Ishikawa (cell line): ENCODE results near the gene BBS7.

Experiments
- CEBPB ChIP-seq: IDR thresholded peaks from 2 replicates; pipeline ENCODE4 v1.6.1; 2012
- CREB1 ChIP-seq: IDR thresholded peaks from 2 replicates; pipeline ENCODE4 v1.6.1; 2012; ENCODE audit warnings: low read depth
- EP300 ChIP-seq: IDR thresholded peaks from 2 replicates; pipeline ENCODE4 v1.6.1; 2012; ENCODE audit warnings: borderline replicate concordance
- MAX ChIP-seq: IDR thresholded peaks from 2 replicates; pipeline ENCODE4 v1.6.1; 2012
- NFIC ChIP-seq: IDR thresholded peaks from 2 replicates; pipeline ENCODE4 v1.6.1; 2012
- RAD21 ChIP-seq: IDR thresholded peaks from 2 replicates; pipeline ENCODE4 v1.6.1; 2012; ENCODE audit warnings: low read depth
- TAF1 ChIP-seq: IDR thresholded peaks from 2 replicates; pipeline ENCODE4 v1.6.1; 2012; ENCODE audit warnings: low read depth, mild to moderate bottlenecking
- TEAD4 ChIP-seq: IDR thresholded peaks from 2 replicates; pipeline ENCODE4 v1.6.1; 2012
- USF1 ChIP-seq: IDR thresholded peaks from 2 replicates; pipeline ENCODE4 v1.6.1; 2012
- YY1 ChIP-seq: IDR thresholded peaks from 2 replicates; pipeline ENCODE4 v1.6.1; 2012; ENCODE audit warnings: low read depth

GRCh38 chr4:121806411-121806810 is 63.9 kb downstream of the BBS7 start:
- TF ChIP-seq EP300 (no peak), YY1 (no peak), MAX (no peak), NFIC (no peak), CREB1 (no peak), TAF1 (no peak), RAD21 (no peak), TEAD4 (no peak), CEBPB (no peak), USF1 (no peak)
